Upper lobe of left lung (tissue), 6 donors: Measurements from ENCODE around the gene DNAJC22. TPM values are rescaled to one million over a fixed set of nuclear protein-coding genes. Genes with fewer than 3 reads are reported as not detected.
"Not testable (repeated sequence)": the region's sequence is repeated elsewhere in the genome, so short reads cannot be mapped to it uniquely, and the experiment has no call there.

ENCODE experiments used
- ATAC-seq, 2 donors: fragments of 200-7000 bp; cut with Tn5 transposase; one replicate each; pipeline ENCODE4 v1.9.1; 2022; ENCODE audit warnings: mild to moderate bottlenecking in 2 of 2, moderate library complexity in 2 of 2; ENCODE audit not compliant: low FRiP score in 2 of 2
- DNase-seq, 2 donors: peaks; one replicate each; pipeline ENCODE4 v3.0.0-alpha.2; 2019 to 2020
- H3K27ac ChIP-seq, 4 donors: fragments of 200-600 bp; sonication (generic); one replicate each; pipeline ENCODE4 v1.5.1; 2016 to 2019
- H3K27me3 ChIP-seq, 4 donors: fragments of 200-600 bp; sonication (generic); one replicate each; pipeline ENCODE4 v1.5.1; 2017 to 2019
- H3K36me3 ChIP-seq, 4 donors: fragments of 200-600 bp; sonication (generic); one replicate each; pipeline ENCODE4 v1.5.1; 2016 to 2019
- H3K4me1 ChIP-seq, 4 donors: fragments of 200-600 bp; sonication (generic); one replicate each; pipeline ENCODE4 v1.5.1; 2018 to 2019
- H3K4me3 ChIP-seq, 4 donors: fragments of 200-600 bp; sonication (generic); one replicate each; pipeline ENCODE4 v1.5.1; 2017 to 2019; ENCODE audit warnings: mild to moderate bottlenecking in 2 of 4, moderate library complexity in 1 of 4
- H3K9me3 ChIP-seq, 4 donors: fragments of 200-600 bp; sonication (generic); one replicate each; pipeline ENCODE4 v1.5.1; 2018 to 2019
- CTCF ChIP-seq, 6 experiments: fragments of 450-650 bp in 4 of 6; fragments of 200-600 bp in 2 of 6; sonication (generic) in 2 of 6; IDR thresholded peaks; one replicate each; pipeline ENCODE4 v1.5.1; 2016 to 2019; ENCODE audit warnings: antibody characterized with exemption in 6 of 6
- EP300 ChIP-seq, 4 donors: sonication (generic); formaldehyde crosslinking; IDR thresholded peaks; one replicate each; pipeline ENCODE4 v1.5.1; 2017; ENCODE audit warnings: antibody characterized with exemption in 4 of 4, control low read depth in 2 of 4
- POLR2A ChIP-seq, 4 donors: fragments of 450-650 bp; IDR thresholded peaks; one replicate each; pipeline ENCODE4 v1.5.1; 2016 to 2017; ENCODE audit warnings: antibody characterized with exemption in 4 of 4, mild to moderate bottlenecking in 2 of 4
- POLR2AphosphoS5 ChIP-seq, 2 donors: sonication (generic); formaldehyde crosslinking; IDR thresholded peaks; one replicate each; pipeline ENCODE4 v1.5.1; 2017; ENCODE audit warnings: antibody characterized with exemption in 2 of 2
- WGBS, 2 donors: methylation state at CpG; one replicate each; pipeline ENCODE4 v1.1.5; 2017 to 2018; 5-methylcytosine and 5-hydroxymethylcytosine counted together
- total RNA-seq, 6 donors: library from RNA; depleted of rRNA in 4 of 6; stranded (reverse); fragments of >200 nt in 4 of 6; gene quantifications; one replicate each; pipeline versions ENCODE4 v1.1.0 to v1.2.1, GENCODE V29; 2016 to 2021
- donor health status: DM: no; HTN: no; CAD: no; lungs with moderate emphysema.
- donor health status: DM: no; HTN: yes; CAD: no; lungs with severe emphysema.

The DNAJC22 gene
- total RNA-seq, 6 donors from 2014 or later: 0.15 to 0.59 (median 0.38) TPM; not detected in 2

GRCh38 chr12:49305762-49306510, 40.8 kb upstream of the DNAJC22 start:
- no peaks in the 10 kb centered on the region for H3K4me1 ChIP-seq
- no peak for ATAC-seq
- no peak overlapping the region for H3K4me3 ChIP-seq
- H3K27ac ChIP-seq: no peak overlapping the region
- no peak for DNase-seq
- no peaks in the 10 kb centered on the region for H3K27me3 ChIP-seq
- WGBS, 2 donors: 76 to 81% methylated on average over 6 of the region's 6 CpGs
- no peaks in the 10 kb centered on the region for H3K9me3 ChIP-seq
- no peaks in the 10 kb centered on the region for H3K36me3 ChIP-seq
- TF ChIP-seq EP300 (IDR thresholded peaks at IDR 0.05): no peak
- TF ChIP-seq POLR2AphosphoS5 (IDR thresholded peaks at IDR 0.05): no peak
- no peak for TF ChIP-seq POLR2A (IDR thresholded peaks at IDR 0.05)
- no peak for TF ChIP-seq CTCF (IDR thresholded peaks at IDR 0.05)

GRCh38 chr12:49309386-49309785, 37.3 kb upstream of the DNAJC22 start:
- WGBS, 2 donors: 91 to 92% methylated on average over 7 of the region's 7 CpGs
- no peaks in the 10 kb centered on the region for H3K36me3 ChIP-seq
- no peaks in the 10 kb centered on the region for H3K27me3 ChIP-seq
- H3K4me3 ChIP-seq: no peak overlapping the region
- no peak overlapping the region for H3K27ac ChIP-seq
- ATAC-seq: no peak
- no peaks in the 10 kb centered on the region for H3K4me1 ChIP-seq
- no peak for DNase-seq
- TF ChIP-seq CTCF (IDR thresholded peaks at IDR 0.05) (no peak), EP300 (IDR thresholded peaks at IDR 0.05) (no peak), POLR2AphosphoS5 (IDR thresholded peaks at IDR 0.05) (no peak), POLR2A (IDR thresholded peaks at IDR 0.05) (no peak)
- H3K9me3 ChIP-seq: no peaks in the 10 kb centered on the region

GRCh38 chr12:49310451-49311000, 36.2 kb upstream of the DNAJC22 start:
- H3K9me3 ChIP-seq, H3K4me1 ChIP-seq, H3K4me3 ChIP-seq, H3K27ac ChIP-seq, DNase-seq, H3K36me3 ChIP-seq, ATAC-seq, H3K27me3 ChIP-seq: not testable (repeated sequence)
- WGBS, 2 donors: 50 to 73% methylated on average over 1 to 3 of the region's 3 CpGs

- H3K9me3 ChIP-seq: no peaks in the 10 kb centered on the region
- DNase-seq (no peak), ATAC-seq (no peak)
- H3K4me1 ChIP-seq: no peaks in the 10 kb centered on the region
- 77 to 91% methylated on average over 1 of the region's 1 CpG for WGBS, 2 donors
- no peaks in the 10 kb centered on the region for H3K36me3 ChIP-seq
- H3K27ac ChIP-seq: no peak overlapping the region
- no peak overlapping the region for H3K4me3 ChIP-seq
- no peaks in the 10 kb centered on the region for H3K27me3 ChIP-seq
- TF ChIP-seq CTCF (IDR thresholded peaks at IDR 0.05): no peak
- TF ChIP-seq POLR2A (IDR thresholded peaks at IDR 0.05): no peak
- no peak for TF ChIP-seq POLR2AphosphoS5 (IDR thresholded peaks at IDR 0.05)
- no peak for TF ChIP-seq EP300 (IDR thresholded peaks at IDR 0.05)
These were observed 31.9 kb upstream of the DNAJC22 start for GRCh38 chr12:49314811-49315210.

GRCh38 chr12:49317118-49317517, 29.6 kb upstream of the DNAJC22 start:
- not testable (repeated sequence) for H3K4me1 ChIP-seq, H3K27me3 ChIP-seq, H3K4me3 ChIP-seq, ATAC-seq, H3K36me3 ChIP-seq, H3K9me3 ChIP-seq, H3K27ac ChIP-seq, DNase-seq
- WGBS, 2 donors: 93 to 97% methylated on average over 10 of the region's 10 CpGs

- 92 to 93% methylated on average over 9 of the region's 9 CpGs for WGBS, 2 donors
- not testable (repeated sequence) for DNase-seq, H3K27me3 ChIP-seq, H3K27ac ChIP-seq, H3K9me3 ChIP-seq, ATAC-seq, H3K4me3 ChIP-seq, H3K36me3 ChIP-seq
- peaks cover 10 to 18% (median 11%) of the 10 kb centered on the region in 4 donors for H3K4me1 ChIP-seq
These were observed 26.1 kb upstream of the DNAJC22 start for GRCh38 chr12:49320411-49321103.
